ENCODE results near the gene EPHB2. TPM values are rescaled to one million over a fixed set of nuclear protein-coding genes. Genes with fewer than 3 reads are reported as not detected.

The EPHB2 gene
- total RNA-seq, 2 donors from 2014 or later = 34.0 to 50.7 TPM

GRCh38 chr1:22728751-22729399 lies 18.2 kb downstream of the EPHB2 start:
- DNase-seq = peak; percentile 68
- TF ChIP-seq, protein P1, sequence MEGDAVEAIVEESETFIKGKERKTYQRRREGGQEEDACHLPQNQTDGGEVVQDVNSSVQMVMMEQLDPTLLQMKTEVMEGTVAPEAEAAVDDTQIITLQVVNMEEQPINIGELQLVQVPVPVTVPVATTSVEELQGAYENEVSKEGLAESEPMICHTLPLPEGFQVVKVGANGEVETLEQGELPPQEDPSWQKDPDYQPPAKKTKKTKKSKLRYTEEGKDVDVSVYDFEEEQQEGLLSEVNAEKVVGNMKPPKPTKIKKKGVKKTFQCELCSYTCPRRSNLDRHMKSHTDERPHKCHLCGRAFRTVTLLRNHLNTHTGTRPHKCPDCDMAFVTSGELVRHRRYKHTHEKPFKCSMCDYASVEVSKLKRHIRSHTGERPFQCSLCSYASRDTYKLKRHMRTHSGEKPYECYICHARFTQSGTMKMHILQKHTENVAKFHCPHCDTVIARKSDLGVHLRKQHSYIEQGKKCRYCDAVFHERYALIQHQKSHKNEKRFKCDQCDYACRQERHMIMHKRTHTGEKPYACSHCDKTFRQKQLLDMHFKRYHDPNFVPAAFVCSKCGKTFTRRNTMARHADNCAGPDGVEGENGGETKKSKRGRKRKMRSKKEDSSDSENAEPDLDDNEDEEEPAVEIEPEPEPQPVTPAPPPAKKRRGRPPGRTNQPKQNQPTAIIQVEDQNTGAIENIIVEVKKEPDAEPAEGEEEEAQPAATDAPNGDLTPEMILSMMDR (conservative IDR thresholded peaks at IDR 0.05) = peak; percentile 25
- Mint-ChIP-seq H3K4me3 (no peak overlapping the region), H3K27ac (no peak overlapping the region), H3K36me3 (ENCODE audit: low read depth) (no peaks in the 10 kb centered on the region), H3K9me3 (no peaks in the 10 kb centered on the region), H3K27me3 (ENCODE audit: insufficient read depth) (peaks cover 7% of the 10 kb centered on the region), H3K4me1 (no peaks in the 10 kb centered on the region)
- Histone ChIP-seq H3K36me3 (ENCODE audit: control insufficient read depth, insufficient read depth, low read length) (no peaks in the 10 kb centered on the region), H3K27me3 (ENCODE audit: control insufficient read depth, insufficient read depth, low read length, poor library complexity, severe bottlenecking) (no peaks in the 10 kb centered on the region), H3K4me1 (ENCODE audit: control insufficient read depth, insufficient read depth, low read length) (no peaks in the 10 kb centered on the region), H3K9ac (ENCODE audit: extremely low read depth, low read length, poor library complexity, severe bottlenecking) (no peak overlapping the region), H3K9me3 (ENCODE audit: control insufficient read depth, low read length) (no peaks in the 10 kb centered on the region), H3K4me3 (ENCODE audit: low read length) (no peak overlapping the region), H3K27ac (ENCODE audit: low read depth, low read length) (no peak overlapping the region)
- 84 to 91% methylated on average over 14 of the region's 14 CpGs for WGBS, 2 experiments (ENCODE audit: insufficient coverage in 1 of 2, insufficient read length in 1 of 2)

- no peak overlapping the region for H3K4me3 ChIP-seq (ENCODE audit: low read length)
- Mint-ChIP-seq H3K4me1 (no peaks in the 10 kb centered on the region), H3K27ac (no peak overlapping the region), H3K4me3 (no peak overlapping the region), H3K36me3 (ENCODE audit: low read depth) (no peaks in the 10 kb centered on the region), H3K27me3 (ENCODE audit: insufficient read depth) (peaks cover 3% of the 10 kb centered on the region), H3K9me3 (no peaks in the 10 kb centered on the region)
- 94 to 100% methylated on average over 1 of the region's 1 CpG for WGBS, 2 experiments (ENCODE audit: insufficient coverage in 1 of 2, insufficient read length in 1 of 2)
- no peak overlapping the region for H3K9ac ChIP-seq (ENCODE audit: extremely low read depth, low read length, poor library complexity, severe bottlenecking)
- TF ChIP-seq, protein P1 (conservative IDR thresholded peaks at IDR 0.05) = no peak
- H3K36me3 ChIP-seq (ENCODE audit: control insufficient read depth, insufficient read depth, low read length) = no peaks in the 10 kb centered on the region
- DNase-seq = no peak
- H3K4me1 ChIP-seq (ENCODE audit: control insufficient read depth, insufficient read depth, low read length) = no peaks in the 10 kb centered on the region
- H3K9me3 ChIP-seq (ENCODE audit: control insufficient read depth, low read length) = no peaks in the 10 kb centered on the region
- no peaks in the 10 kb centered on the region for H3K27me3 ChIP-seq (ENCODE audit: control insufficient read depth, insufficient read depth, low read length, poor library complexity, severe bottlenecking)
- H3K27ac ChIP-seq (ENCODE audit: low read depth, low read length) = no peak overlapping the region
Observed at GRCh38 chr1:22729400-22729773, 18.7 kb downstream of the EPHB2 start.

DNA sequence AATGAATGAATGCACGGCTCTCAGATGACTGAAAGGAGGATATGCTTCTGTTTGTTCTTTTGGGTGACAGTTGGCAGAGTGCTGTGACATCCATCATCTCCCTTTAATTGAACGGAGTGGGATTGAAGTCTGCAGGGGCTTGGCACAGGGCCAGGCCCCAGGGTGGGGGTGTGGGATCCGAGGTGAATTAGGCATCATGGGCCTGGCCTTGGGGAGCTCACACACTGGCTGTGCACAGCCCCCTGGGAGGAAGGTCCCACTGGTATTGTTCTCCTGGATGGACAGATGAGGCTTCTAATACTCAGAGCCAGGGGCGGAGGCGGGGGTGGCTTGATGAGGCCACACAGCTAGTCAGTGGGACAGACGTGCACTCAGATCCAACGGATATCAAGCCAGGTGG lies 19.3 kb downstream of the EPHB2 start:
- no peak overlapping the region for H3K4me3 Mint-ChIP-seq
- Histone ChIP-seq H3K9me3 (ENCODE audit: control insufficient read depth, low read length) (no peaks in the 10 kb centered on the region), H3K36me3 (ENCODE audit: control insufficient read depth, insufficient read depth, low read length) (no peaks in the 10 kb centered on the region), H3K4me1 (ENCODE audit: control insufficient read depth, insufficient read depth, low read length) (no peaks in the 10 kb centered on the region), H3K27ac (ENCODE audit: low read depth, low read length) (no peak overlapping the region), H3K4me3 (ENCODE audit: low read length) (no peak overlapping the region), H3K9ac (ENCODE audit: extremely low read depth, low read length, poor library complexity, severe bottlenecking) (no peak overlapping the region), H3K27me3 (ENCODE audit: control insufficient read depth, insufficient read depth, low read length, poor library complexity, severe bottlenecking) (no peaks in the 10 kb centered on the region)
- WGBS, 2 experiments (ENCODE audit: insufficient coverage in 1 of 2, insufficient read length in 1 of 2) = 89 to 94% methylated on average over 3 to 7 of the region's 7 CpGs
- H3K36me3 Mint-ChIP-seq (ENCODE audit: low read depth) = no peaks in the 10 kb centered on the region
- DNase-seq = no peak
- H3K27ac Mint-ChIP-seq = no peak overlapping the region
- TF ChIP-seq, protein P1 (conservative IDR thresholded peaks at IDR 0.05) = no peak
- H3K27me3 Mint-ChIP-seq (ENCODE audit: insufficient read depth) = no peaks in the 10 kb centered on the region
- H3K9me3 Mint-ChIP-seq = no peaks in the 10 kb centered on the region
- H3K4me1 Mint-ChIP-seq = no peaks in the 10 kb centered on the region
